MM.1S (cell line): ENCODE measurements around the gene RNASE13.

ENCODE experiments used
- DNase-seq: peaks from one replicate; pipeline ENCODE4 v3.0.0-alpha.2; 2015
- H2AFZ ChIP-seq: fragments of 300-600 bp; sonication (generic); 2 replicates; pipeline ENCODE4 v1.6.0; 2016; ENCODE audit warnings: antibody characterized with exemption, low read length
- H3F3A ChIP-seq: fragments of 300-600 bp; sonication (generic); 2 replicates; pipeline ENCODE4 v1.6.1; 2016; ENCODE audit warnings: mild to moderate bottlenecking, antibody characterized with exemption, low read length, moderate library complexity, mixed read lengths; ENCODE audit not compliant: insufficient read depth
- H3K27ac ChIP-seq: fragments of 300-600 bp; sonication (generic); 2 replicates; pipeline ENCODE4 v1.5.1; 2016; ENCODE audit warnings: mild to moderate bottlenecking, low read length
- H3K27me3 ChIP-seq: fragments of 300-600 bp; sonication (generic); replicated peaks from 2 replicates; pipeline ENCODE4 v1.6.0; 2016; ENCODE audit warnings: low read length; ENCODE audit not compliant: insufficient read depth
- H3K36me3 ChIP-seq: fragments of 300-600 bp; sonication (generic); replicated peaks from 2 replicates; pipeline ENCODE4 v1.6.1; 2016; ENCODE audit warnings: mild to moderate bottlenecking, low read length, mixed read lengths; ENCODE audit not compliant: insufficient read depth
- H3K4me1 ChIP-seq: fragments of 300-600 bp; sonication (generic); 2 replicates; pipeline ENCODE4 v1.6.1; 2016; ENCODE audit warnings: low read length, mixed read lengths
- H3K4me2 ChIP-seq: fragments of 300-600 bp; sonication (generic); 2 replicates; pipeline ENCODE4 v1.6.0; 2016; ENCODE audit warnings: low read depth, low read length
- H3K4me3 ChIP-seq: fragments of 300-600 bp; sonication (generic); 2 replicates; pipeline ENCODE4 v1.5.1; 2016; ENCODE audit warnings: low read length, mixed read lengths
- H3K79me2 ChIP-seq: fragments of 300-600 bp; sonication (generic); 2 replicates; pipeline ENCODE4 v1.6.1; 2016; ENCODE audit warnings: mixed run types, low read length, mixed read lengths
- H3K9ac ChIP-seq: fragments of 300-600 bp; sonication (generic); 2 replicates; pipeline ENCODE4 v1.6.1; 2016; ENCODE audit warnings: low read length, mixed read lengths
- H3K9me2 ChIP-seq: fragments of 300-600 bp; sonication (generic); replicated peaks from 2 replicates; pipeline ENCODE4 v1.6.1; 2016; ENCODE audit warnings: mild to moderate bottlenecking, low read length, mixed read lengths; ENCODE audit not compliant: insufficient read depth
- H3K9me3 ChIP-seq: fragments of 300-600 bp; sonication (generic); replicated peaks from 2 replicates; pipeline ENCODE4 v1.6.1; 2016; ENCODE audit warnings: mild to moderate bottlenecking, low read length, mixed read lengths; ENCODE audit not compliant: insufficient read depth
- H4K20me1 ChIP-seq: fragments of 300-600 bp; sonication (generic); 2 replicates; pipeline ENCODE4 v1.6.1; 2016; ENCODE audit warnings: mild to moderate bottlenecking, low read length, moderate library complexity, mixed read lengths; ENCODE audit not compliant: insufficient read depth
- EZH2 ChIP-seq: fragments of 300-600 bp; sonication (generic); optimal IDR thresholded peaks from 2 replicates; pipeline ENCODE3; 2017; ENCODE audit warnings: low read depth, mild to moderate bottlenecking, antibody characterized with exemption, low read length, mixed read lengths
- EZH2phosphoT487 ChIP-seq: fragments of 300-600 bp; sonication (generic); IDR thresholded peaks from 2 replicates; pipeline ENCODE4 v1.6.1; 2018; ENCODE audit warnings: antibody characterized with exemption, low read length
- TF ChIP-seq, protein P1 (sequence below): fragments of 300-600 bp; sonication (generic); IDR thresholded peaks from 2 replicates; pipeline ENCODE4 v1.5.1; 2016; ENCODE audit warnings: antibody characterized with exemption, low read length, mixed read lengths

RNASE13 gene

DNA sequence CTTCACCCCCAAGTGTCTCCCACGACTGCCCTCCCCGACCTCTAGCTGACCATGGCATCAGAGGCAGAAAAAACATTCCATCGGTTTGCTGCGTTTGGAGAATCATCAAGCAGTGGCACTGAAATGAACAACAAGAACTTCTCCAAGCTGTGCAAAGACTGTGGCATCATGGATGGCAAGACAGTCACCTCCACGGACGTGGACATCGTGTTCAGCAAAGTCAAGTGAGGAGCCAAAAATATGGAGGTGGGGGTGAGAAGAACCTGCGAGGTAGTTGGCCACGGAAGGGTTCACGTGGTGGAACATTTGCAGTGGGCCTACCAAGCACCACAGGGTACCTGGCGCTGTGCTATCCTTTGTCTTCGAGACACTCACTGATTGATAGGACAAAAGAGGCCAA is 4.1 kb downstream of the RNASE13 start:
- DNase-seq: no peak
- Histone ChIP-seq H3K4me1 (no peaks in the 10 kb centered on the region), H3K4me2 (no peak overlapping the region), H3F3A (no peaks in the 10 kb centered on the region), H4K20me1 (no peaks in the 10 kb centered on the region), H3K27ac (no peak overlapping the region), H3K9me2 (no peaks in the 10 kb centered on the region), H3K4me3 (no peak overlapping the region), H3K27me3 (no peaks in the 10 kb centered on the region), H3K9me3 (no peaks in the 10 kb centered on the region), H3K79me2 (no peaks in the 10 kb centered on the region), H3K9ac (no peak overlapping the region), H2AFZ (no peak overlapping the region), H3K36me3 (no peaks in the 10 kb centered on the region)
- TF ChIP-seq EZH2phosphoT487 (no peak), EZH2 (no peak)
- TF ChIP-seq, protein P1, sequence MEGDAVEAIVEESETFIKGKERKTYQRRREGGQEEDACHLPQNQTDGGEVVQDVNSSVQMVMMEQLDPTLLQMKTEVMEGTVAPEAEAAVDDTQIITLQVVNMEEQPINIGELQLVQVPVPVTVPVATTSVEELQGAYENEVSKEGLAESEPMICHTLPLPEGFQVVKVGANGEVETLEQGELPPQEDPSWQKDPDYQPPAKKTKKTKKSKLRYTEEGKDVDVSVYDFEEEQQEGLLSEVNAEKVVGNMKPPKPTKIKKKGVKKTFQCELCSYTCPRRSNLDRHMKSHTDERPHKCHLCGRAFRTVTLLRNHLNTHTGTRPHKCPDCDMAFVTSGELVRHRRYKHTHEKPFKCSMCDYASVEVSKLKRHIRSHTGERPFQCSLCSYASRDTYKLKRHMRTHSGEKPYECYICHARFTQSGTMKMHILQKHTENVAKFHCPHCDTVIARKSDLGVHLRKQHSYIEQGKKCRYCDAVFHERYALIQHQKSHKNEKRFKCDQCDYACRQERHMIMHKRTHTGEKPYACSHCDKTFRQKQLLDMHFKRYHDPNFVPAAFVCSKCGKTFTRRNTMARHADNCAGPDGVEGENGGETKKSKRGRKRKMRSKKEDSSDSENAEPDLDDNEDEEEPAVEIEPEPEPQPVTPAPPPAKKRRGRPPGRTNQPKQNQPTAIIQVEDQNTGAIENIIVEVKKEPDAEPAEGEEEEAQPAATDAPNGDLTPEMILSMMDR: no peak

DNA sequence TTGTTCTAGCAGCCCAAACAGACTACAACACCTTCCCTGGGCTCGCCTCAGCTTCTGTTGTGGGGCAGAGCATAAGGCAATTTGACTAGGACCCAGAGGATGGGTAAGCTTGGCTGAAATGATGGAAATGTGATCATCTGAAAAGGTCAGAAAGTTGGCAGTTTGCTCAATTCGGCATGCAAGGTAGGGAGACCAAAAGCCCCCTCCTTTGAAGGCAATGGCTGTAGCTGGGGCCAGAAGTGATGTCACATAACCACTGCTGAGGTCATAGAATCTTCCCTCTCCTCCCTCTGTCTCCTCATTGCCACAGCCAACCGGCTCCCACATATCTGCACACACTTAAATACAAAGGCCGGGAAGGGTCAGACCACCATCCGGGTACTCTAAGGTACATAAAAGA is 4.7 kb downstream of the RNASE13 start, which contains the start of gene TPPP2:
Gene TPPP2 (plus strand): TSS at position 301 of the 400 bp plus-strand sequence. CDS start 365 bp downstream, outside the sequence.
- H3K4me3 ChIP-seq: no peak within 1 kb of the TSS
- TF ChIP-seq, protein P1: no peak
- TF ChIP-seq EZH2 (no peak), EZH2phosphoT487 (no peak)
- no peaks in the 10 kb centered on the region for H3K27me3 ChIP-seq
- no peak within 1 kb of the TSS for H3K4me2 ChIP-seq
- H3K36me3 ChIP-seq: no peaks in the 10 kb centered on the region
- no peak within 1 kb of the TSS for H3K27ac ChIP-seq
- no peak within 1 kb of the TSS for H2AFZ ChIP-seq
- H3K9me2 ChIP-seq: no peaks in the 10 kb centered on the region
- H3K4me1 ChIP-seq: no peaks in the 10 kb centered on the region
- H3K79me2 ChIP-seq: no peaks in the 10 kb centered on the region
- H4K20me1 ChIP-seq: no peaks in the 10 kb centered on the region
- no peak within 1 kb of the TSS for H3K9ac ChIP-seq
- DNase-seq: no peak
- no peaks in the 10 kb centered on the region for H3K9me3 ChIP-seq
- H3F3A ChIP-seq: no peaks in the 10 kb centered on the region

GRCh38 chr14:21026988-21027315 is 7.7 kb downstream of the RNASE13 start:
- no peaks in the 10 kb centered on the region for H3K9me2 ChIP-seq
- H3K27me3 ChIP-seq: no peaks in the 10 kb centered on the region
- H3K4me3 ChIP-seq: no peak overlapping the region
- H3K9me3 ChIP-seq: no peaks in the 10 kb centered on the region
- no peak overlapping the region for H2AFZ ChIP-seq
- no peaks in the 10 kb centered on the region for H4K20me1 ChIP-seq
- H3K79me2 ChIP-seq: no peaks in the 10 kb centered on the region
- TF ChIP-seq, protein P1: no peak
- TF ChIP-seq EZH2phosphoT487: no peak
- TF ChIP-seq EZH2: no peak
- DNase-seq: no peak
- H3F3A ChIP-seq: no peaks in the 10 kb centered on the region
- no peak overlapping the region for H3K4me2 ChIP-seq
- no peaks in the 10 kb centered on the region for H3K4me1 ChIP-seq
- H3K36me3 ChIP-seq: no peaks in the 10 kb centered on the region
- no peak overlapping the region for H3K9ac ChIP-seq
- H3K27ac ChIP-seq: no peak overlapping the region
